Type B pancreatic cell (in vitro differentiated cells): ENCODE measurements around the gene IL17RC. TPM values are rescaled to one million over a fixed set of nuclear protein-coding genes. Genes with fewer than 3 reads are reported as not detected.

ENCODE experiments used
- DNase-seq: peaks from one replicate; pipeline ENCODE4 v3.0.0; 2021; ENCODE audit warnings: mixed read lengths; ENCODE audit not compliant: unreplicated experiment; ENCODE audit errors: extremely low spot score
- H3K27ac Mint-ChIP-seq: 2 replicates; pipeline ENCODE4 v1.8.0; 2021; ENCODE audit warnings: mild to moderate bottlenecking, mixed read lengths
- H3K27me3 Mint-ChIP-seq: 2 replicates; pipeline ENCODE4 v1.8.0; 2021; ENCODE audit warnings: mixed read lengths
- H3K36me3 Mint-ChIP-seq: 2 replicates; pipeline ENCODE4 v1.8.0; 2021; ENCODE audit warnings: mixed read lengths
- H3K4me1 Mint-ChIP-seq: one replicate; pipeline ENCODE4 v1.8.0; 2021; ENCODE audit warnings: mixed read lengths; ENCODE audit not compliant: unreplicated experiment
- H3K4me3 Mint-ChIP-seq: 2 replicates; pipeline ENCODE4 v1.8.0; 2021; ENCODE audit warnings: mild to moderate bottlenecking, mixed read lengths
- H3K9me3 Mint-ChIP-seq: 2 replicates; pipeline ENCODE4 v1.8.0; 2021; ENCODE audit warnings: mixed read lengths
- total RNA-seq: library from RNA; stranded (reverse); gene quantifications from 2 replicates; pipeline ENCODE4 v1.2.1, GENCODE V29; 2021; ENCODE audit warnings: low replicate concordance
- TF ChIP-seq, protein P1 (sequence below): fragments of 200-600 bp; sonication (generic); conservative IDR thresholded peaks from 2 replicates; pipeline ENCODE4 v1.5.0; 2021; ENCODE audit warnings: antibody characterized with exemption, mild to moderate bottlenecking

Gene IL17RC
- total RNA-seq, 1 donor from 2014 or later = 22.6 TPM

DNA sequence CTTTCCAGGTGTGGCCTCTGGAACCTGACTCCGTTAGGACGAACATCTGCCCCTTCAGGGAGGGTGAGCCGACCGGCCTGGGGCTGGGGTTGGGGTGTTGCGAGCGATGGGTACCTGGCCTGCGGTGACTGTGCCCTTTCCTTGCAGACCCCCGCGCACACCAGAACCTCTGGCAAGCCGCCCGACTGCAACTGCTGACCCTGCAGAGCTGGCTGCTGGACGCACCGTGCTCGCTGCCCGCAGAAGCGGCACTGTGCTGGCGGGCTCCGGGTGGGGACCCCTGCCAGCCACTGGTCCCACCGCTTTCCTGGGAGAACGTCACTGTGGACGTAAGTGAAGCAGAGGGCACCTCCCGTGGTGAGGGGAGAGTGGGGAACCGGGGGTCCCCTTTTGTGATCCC, 11.3 kb downstream of the IL17RC start:
- Mint-ChIP-seq H3K36me3 (peaks cover 9% of the 10 kb centered on the region), H3K27ac (no peak overlapping the region), H3K4me1 (no peaks in the 10 kb centered on the region), H3K9me3 (no peaks in the 10 kb centered on the region), H3K27me3 (no peaks in the 10 kb centered on the region), H3K4me3 (no peak overlapping the region)
- DNase-seq = no peak
- TF ChIP-seq, protein P1, sequence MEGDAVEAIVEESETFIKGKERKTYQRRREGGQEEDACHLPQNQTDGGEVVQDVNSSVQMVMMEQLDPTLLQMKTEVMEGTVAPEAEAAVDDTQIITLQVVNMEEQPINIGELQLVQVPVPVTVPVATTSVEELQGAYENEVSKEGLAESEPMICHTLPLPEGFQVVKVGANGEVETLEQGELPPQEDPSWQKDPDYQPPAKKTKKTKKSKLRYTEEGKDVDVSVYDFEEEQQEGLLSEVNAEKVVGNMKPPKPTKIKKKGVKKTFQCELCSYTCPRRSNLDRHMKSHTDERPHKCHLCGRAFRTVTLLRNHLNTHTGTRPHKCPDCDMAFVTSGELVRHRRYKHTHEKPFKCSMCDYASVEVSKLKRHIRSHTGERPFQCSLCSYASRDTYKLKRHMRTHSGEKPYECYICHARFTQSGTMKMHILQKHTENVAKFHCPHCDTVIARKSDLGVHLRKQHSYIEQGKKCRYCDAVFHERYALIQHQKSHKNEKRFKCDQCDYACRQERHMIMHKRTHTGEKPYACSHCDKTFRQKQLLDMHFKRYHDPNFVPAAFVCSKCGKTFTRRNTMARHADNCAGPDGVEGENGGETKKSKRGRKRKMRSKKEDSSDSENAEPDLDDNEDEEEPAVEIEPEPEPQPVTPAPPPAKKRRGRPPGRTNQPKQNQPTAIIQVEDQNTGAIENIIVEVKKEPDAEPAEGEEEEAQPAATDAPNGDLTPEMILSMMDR = peak; percentile 13

DNA sequence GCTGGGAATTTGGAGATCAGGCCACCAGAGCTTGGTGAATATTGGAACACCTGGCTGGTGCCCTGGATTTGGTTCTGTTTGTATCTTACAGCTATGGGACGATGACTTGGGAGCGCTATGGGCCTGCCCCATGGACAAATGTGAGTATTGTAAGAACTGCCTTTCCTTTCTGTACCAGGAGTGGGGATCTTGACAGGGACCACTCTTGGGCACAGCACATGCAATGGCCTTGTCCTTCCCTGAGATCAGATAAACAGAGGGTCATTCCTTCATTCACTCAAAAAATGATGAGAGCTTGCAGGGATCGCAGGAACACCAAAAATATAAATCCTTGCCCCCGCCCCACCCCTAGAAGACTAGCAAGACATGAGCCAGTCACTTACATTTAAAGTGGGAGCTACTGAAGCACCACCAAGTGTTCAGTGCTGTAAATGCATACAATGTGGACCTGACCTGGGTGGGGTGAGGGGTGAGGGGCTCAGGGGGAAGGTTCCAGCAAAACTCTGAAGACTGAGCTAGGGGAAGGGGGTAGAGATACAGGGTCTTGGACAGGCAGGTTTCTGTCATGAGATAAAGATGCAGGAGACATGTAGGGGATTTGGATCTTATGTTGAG, 14.0 kb downstream of the IL17RC start:
- no peaks in the 10 kb centered on the region for H3K27me3 Mint-ChIP-seq
- peak overlapping the region; percentile 53 for H3K27ac Mint-ChIP-seq
- H3K4me3 Mint-ChIP-seq = peak overlapping the region; percentile 52
- H3K9me3 Mint-ChIP-seq = no peaks in the 10 kb centered on the region
- H3K4me1 Mint-ChIP-seq = peaks cover 19% of the 10 kb centered on the region
- no peak for DNase-seq
- peaks cover 19% of the 10 kb centered on the region for H3K36me3 Mint-ChIP-seq
- TF ChIP-seq, protein P1 = peak; percentile 31

DNA sequence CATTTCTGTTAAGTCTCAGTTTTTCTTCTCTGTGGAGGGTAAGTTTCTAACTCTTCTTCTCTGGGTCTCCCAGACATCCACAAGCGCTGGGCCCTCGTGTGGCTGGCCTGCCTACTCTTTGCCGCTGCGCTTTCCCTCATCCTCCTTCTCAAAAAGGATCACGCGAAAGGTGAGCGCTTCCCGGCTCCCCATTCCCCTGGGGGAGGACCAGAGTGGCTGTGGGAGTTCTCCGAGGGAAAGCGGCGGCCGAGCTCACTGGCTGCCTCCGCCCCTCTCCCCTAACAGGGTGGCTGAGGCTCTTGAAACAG, 15.6 kb downstream of the IL17RC start:
- Mint-ChIP-seq H3K27ac (peak overlapping the region; percentile 99), H3K9me3 (no peaks in the 10 kb centered on the region), H3K4me3 (peak overlapping the region; percentile 98), H3K27me3 (no peaks in the 10 kb centered on the region), H3K4me1 (peaks cover 19% of the 10 kb centered on the region), H3K36me3 (peaks cover 22% of the 10 kb centered on the region)
- TF ChIP-seq, protein P1 = no peak
- no peak for DNase-seq

DNA sequence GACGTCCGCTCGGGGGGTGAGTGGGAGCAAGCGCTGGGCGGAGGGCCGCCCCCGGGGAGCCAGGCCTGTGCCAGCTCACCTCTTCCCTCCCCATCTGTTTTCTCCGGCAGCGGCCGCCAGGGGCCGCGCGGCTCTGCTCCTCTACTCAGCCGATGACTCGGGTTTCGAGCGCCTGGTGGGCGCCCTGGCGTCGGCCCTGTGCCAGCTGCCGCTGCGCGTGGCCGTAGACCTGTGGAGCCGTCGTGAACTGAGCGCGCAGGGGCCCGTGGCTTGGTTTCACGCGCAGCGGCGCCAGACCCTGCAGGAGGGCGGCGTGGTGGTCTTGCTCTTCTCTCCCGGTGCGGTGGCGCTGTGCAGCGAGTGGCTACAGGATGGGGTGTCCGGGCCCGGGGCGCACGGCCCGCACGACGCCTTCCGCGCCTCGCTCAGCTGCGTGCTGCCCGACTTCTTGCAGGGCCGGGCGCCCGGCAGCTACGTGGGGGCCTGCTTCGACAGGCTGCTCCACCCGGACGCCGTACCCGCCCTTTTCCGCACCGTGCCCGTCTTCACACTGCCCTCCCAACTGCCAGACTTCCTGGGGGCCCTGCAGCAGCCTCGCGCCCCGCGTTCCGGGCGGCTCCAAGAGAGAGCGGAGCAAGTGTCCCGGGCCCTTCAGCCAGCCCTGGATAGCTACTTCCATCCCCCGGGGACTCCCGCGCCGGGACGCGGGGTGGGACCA, 16.1 kb downstream of the IL17RC start:
- Mint-ChIP-seq H3K36me3 (peaks cover 22% of the 10 kb centered on the region), H3K27ac (peak overlapping the region; percentile 99), H3K9me3 (no peaks in the 10 kb centered on the region), H3K4me1 (peaks cover 19% of the 10 kb centered on the region), H3K4me3 (peak overlapping the region; percentile 98), H3K27me3 (no peaks in the 10 kb centered on the region)
- DNase-seq = peak; percentile 84
- TF ChIP-seq, protein P1 = peak; percentile 78

DNA sequence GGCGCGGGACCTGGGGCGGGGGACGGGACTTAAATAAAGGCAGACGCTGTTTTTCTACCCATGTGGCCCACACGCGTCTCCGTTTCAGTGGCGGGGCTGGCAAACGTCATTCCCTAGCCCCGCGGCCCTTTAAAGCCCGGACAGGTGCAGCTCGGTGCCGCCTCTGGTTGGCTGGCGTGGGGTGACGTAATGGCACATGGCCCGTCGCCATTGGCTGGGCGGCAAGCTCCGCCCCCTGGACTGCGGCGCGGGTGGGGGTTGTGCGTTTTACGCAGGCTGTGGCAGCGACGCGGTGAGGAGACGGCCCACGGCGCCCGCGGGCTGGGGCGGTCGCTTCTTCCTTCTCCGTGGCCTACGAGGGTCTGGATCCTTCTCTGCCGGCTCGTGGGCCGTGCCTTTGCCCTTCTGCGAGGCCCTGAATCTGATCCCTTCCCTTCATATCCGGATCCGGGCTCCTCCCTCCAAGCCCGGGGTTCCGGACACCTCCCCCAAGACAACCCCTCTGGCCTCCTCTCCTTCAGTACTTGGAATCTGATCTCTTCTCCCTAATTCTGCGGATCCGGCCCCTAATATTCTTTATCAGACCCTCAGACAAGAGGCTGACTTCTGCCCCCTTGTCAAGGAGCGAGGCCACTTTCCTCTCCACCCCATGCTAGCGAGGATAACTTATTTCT, 16.8 kb downstream of the IL17RC start, which contains the start of gene CRELD1:
Gene CRELD1 (plus strand): TSS at position 274 of the 674 bp plus-strand sequence. CDS start 605 bp downstream, outside the sequence.
- Mint-ChIP-seq H3K9me3 (no peaks in the 10 kb centered on the region), H3K27ac (peak within 1 kb of the TSS; percentile 99), H3K4me1 (peaks cover 19% of the 10 kb centered on the region), H3K27me3 (no peaks in the 10 kb centered on the region), H3K36me3 (peaks cover 22% of the 10 kb centered on the region), H3K4me3 (peak within 1 kb of the TSS; percentile 98)
- peak; percentile 95 for DNase-seq
- TF ChIP-seq, protein P1 = no peak
